HG03060 (cell line): ENCODE measurements around the gene HTRA2.

Experiments used
- ATAC-seq: cut with Tn5 transposase; IDR thresholded peaks from one replicate; pipeline ENCODE4 v1.9.1; 2021; ENCODE audit warnings: low read depth, moderate number of reproducible peaks; ENCODE audit not compliant: unreplicated experiment

The HTRA2 gene

GRCh38 chr2:74536166-74536950 is 6.6 kb downstream of the HTRA2 start:
- ATAC-seq, result no peak

- ATAC-seq, result no peak
These were observed 7.4 kb downstream of the HTRA2 start for GRCh38 chr2:74537140-74537539.

- no peak for ATAC-seq
These were observed 9.2 kb downstream of the HTRA2 start for GRCh38 chr2:74538881-74539339.

- no peak for ATAC-seq
These were observed 10.6 kb downstream of the HTRA2 start for GRCh38 chr2:74540291-74540690.

GRCh38 chr2:74542978-74543377 is 13.2 kb downstream of the HTRA2 start:
- ATAC-seq, result no peak

GRCh38 chr2:74544634-74545033 is 14.9 kb downstream of the HTRA2 start:
- ATAC-seq, result no peak

GRCh38 chr2:74546004-74546403 is 16.3 kb downstream of the HTRA2 start:
- no peak for ATAC-seq

GRCh38 chr2:74548285-74548899 is 18.7 kb downstream of the HTRA2 start:
- ATAC-seq, result no peak

GRCh38 chr2:74548900-74549826 is 19.4 kb downstream of the HTRA2 start:
- ATAC-seq, result no peak

GRCh38 chr2:74550231-74550630 is 20.5 kb downstream of the HTRA2 start:
- no peak for ATAC-seq

- no peak for ATAC-seq
These were observed 21.8 kb downstream of the HTRA2 start for GRCh38 chr2:74551530-74551929.

GRCh38 chr2:74551942-74552913 is 22.5 kb downstream of the HTRA2 start:
- no peak for ATAC-seq

GRCh38 chr2:74552914-74553811 is 23.4 kb downstream of the HTRA2 start:
- ATAC-seq, result no peak

GRCh38 chr2:74553892-74554819 is 24.4 kb downstream of the HTRA2 start, which contains the start of the genes DOK1 and LOXL3:
TSS of gene DOK1 (plus strand) at chr2:74554720. CDS start at chr2:74554755, 35 bp downstream.
TSS of gene LOXL3 (minus strand) at chr2:74553942. CDS start at chr2:74552634, 1,308 bp downstream.
- ATAC-seq, result no peak

GRCh38 chr2:74554820-74555531 is 25.2 kb downstream of the HTRA2 start:
- no peak for ATAC-seq

GRCh38 chr2:74555610-74556103 is 25.9 kb downstream of the HTRA2 start:
- no peak for ATAC-seq

- no peak for ATAC-seq
These were observed 26.4 kb downstream of the HTRA2 start for GRCh38 chr2:74556159-74556558.
